Measurements from ENCODE around the gene ITGB8.

DNA sequence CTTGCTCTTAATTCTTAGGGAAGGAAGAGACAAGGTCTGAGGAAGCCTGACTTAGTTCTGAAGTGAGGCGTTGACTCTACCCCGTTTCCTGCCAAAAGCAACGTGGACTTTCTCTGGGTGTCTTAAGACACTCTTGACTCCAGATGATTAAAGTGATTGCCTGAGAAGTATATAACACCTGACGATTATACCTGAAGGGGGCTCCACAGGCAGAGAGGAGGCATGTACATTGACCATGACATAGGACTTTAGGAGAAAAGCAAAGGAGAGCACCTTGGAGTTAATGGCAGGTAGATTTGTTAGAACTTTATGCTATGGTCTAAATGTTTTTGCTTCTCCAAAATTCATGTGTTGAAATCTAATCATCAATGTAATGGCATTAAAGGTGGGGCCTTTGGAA lies 15.9 kb downstream of the ITGB8 start:
- TF ChIP-seq, protein P1, sequence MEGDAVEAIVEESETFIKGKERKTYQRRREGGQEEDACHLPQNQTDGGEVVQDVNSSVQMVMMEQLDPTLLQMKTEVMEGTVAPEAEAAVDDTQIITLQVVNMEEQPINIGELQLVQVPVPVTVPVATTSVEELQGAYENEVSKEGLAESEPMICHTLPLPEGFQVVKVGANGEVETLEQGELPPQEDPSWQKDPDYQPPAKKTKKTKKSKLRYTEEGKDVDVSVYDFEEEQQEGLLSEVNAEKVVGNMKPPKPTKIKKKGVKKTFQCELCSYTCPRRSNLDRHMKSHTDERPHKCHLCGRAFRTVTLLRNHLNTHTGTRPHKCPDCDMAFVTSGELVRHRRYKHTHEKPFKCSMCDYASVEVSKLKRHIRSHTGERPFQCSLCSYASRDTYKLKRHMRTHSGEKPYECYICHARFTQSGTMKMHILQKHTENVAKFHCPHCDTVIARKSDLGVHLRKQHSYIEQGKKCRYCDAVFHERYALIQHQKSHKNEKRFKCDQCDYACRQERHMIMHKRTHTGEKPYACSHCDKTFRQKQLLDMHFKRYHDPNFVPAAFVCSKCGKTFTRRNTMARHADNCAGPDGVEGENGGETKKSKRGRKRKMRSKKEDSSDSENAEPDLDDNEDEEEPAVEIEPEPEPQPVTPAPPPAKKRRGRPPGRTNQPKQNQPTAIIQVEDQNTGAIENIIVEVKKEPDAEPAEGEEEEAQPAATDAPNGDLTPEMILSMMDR (IDR thresholded peaks at IDR 0.05) = no peak
- TF ChIP-seq POLR2A (IDR thresholded peaks at IDR 0.05) = no peak

All from ovary (tissue), 3 donors.